Measurements from ENCODE around the gene TIMP2. TPM values are rescaled to one million over a fixed set of nuclear protein-coding genes. Genes with fewer than 3 reads are reported as not detected.

Gene TIMP2
- total RNA-seq, 1 experiment from 2014 or later = 64.8 TPM

GRCh38 chr17:78969865-78970264 lies 44.7 kb upstream of the TIMP2 start:
- intact Hi-C loops (cut with micrococcal nuclease) = loop anchor here (2.0 kb wide), 1 partner anchor 473 kb away; no protein-coding TSS in a partner anchor
- no peaks in the 10 kb centered on the region for H3K9me2 ChIP-seq (ENCODE audit: insufficient read depth)
- TF ChIP-seq CEBPB (IDR thresholded peaks at IDR 0.05; ENCODE audit: low read depth) (no peak), EZH2phosphoT487 (IDR thresholded peaks at IDR 0.05; ENCODE audit: borderline replicate concordance) (no peak), CTCF (IDR thresholded peaks at IDR 0.05 in 2 of 3, conservative IDR thresholded peaks at IDR 0.05 in 1 of 3; ENCODE audit: borderline replicate concordance in 1 of 3, insufficient read depth in 1 of 3, low read depth in 2 of 3, low read length in 2 of 3) (no peak), SRF (IDR thresholded peaks at IDR 0.05; ENCODE audit: low read depth) (no peak), JUND (IDR thresholded peaks at IDR 0.05) (no peak), ZNF274 (IDR thresholded peaks at IDR 0.05; ENCODE audit: low read depth, low read length) (no peak), POLR2AphosphoS5 (IDR thresholded peaks at IDR 0.05; ENCODE audit: low read depth, low read length) (no peak), ELF1 (IDR thresholded peaks at IDR 0.05; ENCODE audit: borderline replicate concordance, low read depth) (no peak), CBX3 (IDR thresholded peaks at IDR 0.05; ENCODE audit: low read depth) (no peak), POLR2A (IDR thresholded peaks at IDR 0.05; ENCODE audit: borderline replicate concordance, extremely low read depth, insufficient read depth, insufficient read length) (no peak), RAD21 (IDR thresholded peaks at IDR 0.05; ENCODE audit: low read depth) (no peak), MAX (IDR thresholded peaks at IDR 0.05) (no peak), ATF3 (IDR thresholded peaks at IDR 0.05) (no peak), FOSL1 (IDR thresholded peaks at IDR 0.05; ENCODE audit: low read depth) (no peak), SP1 (IDR thresholded peaks at IDR 0.05; ENCODE audit: low read depth) (no peak), TCF7L2 (IDR thresholded peaks at IDR 0.05; ENCODE audit: borderline replicate concordance, extremely low read depth, insufficient read depth, insufficient read length) (no peak)
- peaks cover 16 to 31% of the 10 kb centered on the region in 2 experiments; a peak in 3 of 4 replicates for H3K36me3 ChIP-seq (ENCODE audit: control insufficient read depth in 1 of 2, insufficient read depth in 2 of 2, low read length in 2 of 2)
- no peak overlapping the region for H3K4me2 ChIP-seq (ENCODE audit: low read length)
- no peaks in the 10 kb centered on the region for H3K27me3 ChIP-seq (ENCODE audit: insufficient read depth, low read length)
- H2AFZ ChIP-seq (ENCODE audit: low read depth, low read length, poor library complexity, severe bottlenecking) = no peak overlapping the region
- no peaks in the 10 kb centered on the region for H4K20me1 ChIP-seq (ENCODE audit: insufficient read depth)
- H3K4me3 ChIP-seq (replicated peaks in 1 of 2; ENCODE audit: low read depth in 1 of 2, low read length in 2 of 2) = no peak overlapping the region
- H3K4me1 ChIP-seq (ENCODE audit: control insufficient read depth in 1 of 2, insufficient read depth in 2 of 2, low read length in 2 of 2) = peaks cover 0 to 18% of the 10 kb centered on the region in 2 experiments; a peak in 2 of 4 replicates
- no peak for DNase-seq (ENCODE audit: low read depth, low spot score)
- no peaks in the 10 kb centered on the region for H3K9me3 ChIP-seq (ENCODE audit: control insufficient read depth in 1 of 2, insufficient read depth in 1 of 2, low read depth in 1 of 2, low read length in 2 of 2)
- no peak overlapping the region for H3K9ac ChIP-seq (ENCODE audit: low read length)
- ChIA-PET CTCF (no interaction called here), POLR2A (no interaction called here), RAD21 (ENCODE audit: low non-redundant PET in 1 of 2, low total read pairs in 2 of 2, uncharacterized antibody in 2 of 2, unreplicated experiment in 2 of 2) (interaction anchor here in 1 of 2 experiments (3.1 kb wide), 1 partner anchor 104 kb away, joined by 14 read pairs; no protein-coding TSS in a partner anchor)
- H3K79me2 ChIP-seq (ENCODE audit: insufficient read depth, low read length) = peaks cover 12% of the 10 kb centered on the region; the same call in 1 of the 2 replicates
- no peak overlapping the region; the same call in 1 of the 2 replicates for H3K27ac ChIP-seq (ENCODE audit: low read depth, low read length)
- no peak for ATAC-seq
- no TSS peak for BruUV-seq (replicated peaks)

All from HCT116 (cell line).